Karpas-422 (cell line): ENCODE data around the gene DPP10. TPM values are rescaled to one million over a fixed set of nuclear protein-coding genes. Genes with fewer than 3 reads are reported as not detected.

ENCODE experiments used
- DNase-seq: peaks from one replicate; pipeline ENCODE4 v3.0.0-alpha.2; 2015
- H2AFZ ChIP-seq: fragments of 200-600 bp; sonication (generic); 2 replicates; pipeline ENCODE4 v1.6.1; 2014; ENCODE audit warnings: antibody characterized with exemption, low read length, mixed read lengths
- H3K27ac ChIP-seq: fragments of 200-600 bp; sonication (generic); 2 replicates; pipeline ENCODE4 v1.5.1; 2014; ENCODE audit warnings: mild to moderate bottlenecking, low read length, moderate library complexity
- H3K27me3 ChIP-seq: fragments of 200-600 bp; sonication (generic); 2 replicates; pipeline ENCODE4 v1.6.1; 2014; ENCODE audit warnings: low read length, mixed read lengths
- H3K36me3 ChIP-seq: fragments of 200-600 bp; sonication (generic); 2 replicates; pipeline ENCODE4 v1.6.1; 2014; ENCODE audit warnings: low read length, mixed read lengths; ENCODE audit not compliant: insufficient read depth
- H3K4me1 ChIP-seq: fragments of 200-600 bp; sonication (generic); 2 replicates; pipeline ENCODE4 v1.6.1; 2014; ENCODE audit warnings: mild to moderate bottlenecking, low read length, mixed read lengths
- H3K4me2 ChIP-seq: fragments of 200-600 bp; sonication (generic); 2 replicates; pipeline ENCODE4 v1.6.1; 2014; ENCODE audit warnings: low read length, low read depth, mild to moderate bottlenecking; ENCODE audit not compliant: poor library complexity, severe bottlenecking
- H3K4me3 ChIP-seq: fragments of 200-600 bp; sonication (generic); 2 replicates; pipeline ENCODE4 v1.5.1; 2014; ENCODE audit warnings: mild to moderate bottlenecking, antibody characterized with exemption, low read length, mixed read lengths
- H3K79me2 ChIP-seq: fragments of 200-600 bp; sonication (generic); 2 replicates; pipeline ENCODE4 v1.6.1; 2014; ENCODE audit warnings: mild to moderate bottlenecking, low read length, mixed read lengths
- H3K9ac ChIP-seq: fragments of 200-600 bp; sonication (generic); 2 replicates; pipeline ENCODE4 v1.6.0; 2014; ENCODE audit warnings: low read length
- H3K9me2 ChIP-seq: fragments of 200-600 bp; sonication (generic), shearing (Covaris generic); replicated peaks from 2 replicates; pipeline ENCODE4 v1.6.0; 2014; ENCODE audit warnings: mild to moderate bottlenecking, low read length, moderate library complexity; ENCODE audit not compliant: insufficient read depth
- H3K9me3 ChIP-seq: fragments of 300-700, 200-600 bp; sonication (generic); 2 replicates; pipeline ENCODE4 v1.6.1; 2014; ENCODE audit warnings: low read length, mixed read lengths
- H4K20me1 ChIP-seq: fragments of 200-600 bp; sonication (generic); 2 replicates; pipeline ENCODE4 v1.6.1; 2014; ENCODE audit warnings: mild to moderate bottlenecking, antibody characterized with exemption, low read length, low read depth; ENCODE audit not compliant: insufficient read depth
- total RNA-seq: library from RNA; depleted of rRNA; stranded (reverse); fragments of >200 nt; shearing (Covaris generic); gene quantifications from 2 replicates; pipeline ENCODE4 v1.2.3, GENCODE V29; 2014; ENCODE audit warnings: low replicate concordance

Gene DPP10
- total RNA-seq, 1 experiment from 2014 or later, result not detected

DNA sequence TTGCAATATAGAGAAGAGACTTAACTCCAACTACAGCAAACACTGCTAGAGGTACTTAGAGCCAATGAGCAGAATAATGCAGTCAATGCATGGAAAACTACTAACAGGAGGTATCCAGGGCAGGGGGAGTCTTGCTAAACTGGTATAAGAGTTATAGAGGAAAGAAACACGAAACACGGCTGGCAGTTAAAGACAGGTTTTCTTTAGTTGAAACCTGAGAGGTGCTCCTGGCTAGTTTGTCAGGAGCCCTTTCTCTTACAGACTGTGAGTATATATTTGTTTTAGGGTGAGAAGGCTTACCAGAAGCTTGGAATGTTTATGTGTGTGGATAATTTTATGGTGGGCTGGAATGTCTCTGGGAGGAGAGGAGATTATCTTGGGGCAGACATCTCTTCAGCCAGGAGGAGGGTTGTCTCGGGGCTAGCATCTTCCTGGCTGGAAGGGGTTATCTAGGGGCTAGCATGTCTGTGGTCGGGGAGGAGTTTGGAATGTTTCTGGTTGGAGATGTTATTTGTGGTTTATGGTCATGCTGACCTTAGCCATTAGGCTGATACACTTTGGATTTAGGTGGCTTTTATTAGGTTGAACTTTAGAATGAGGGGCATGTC is 1048.8 kb downstream of the DPP10 start:
- Histone ChIP-seq H3K27me3 (no peaks in the 10 kb centered on the region), H3K9ac (no peak overlapping the region), H3K27ac (no peak overlapping the region), H4K20me1 (no peaks in the 10 kb centered on the region), H3K4me3 (no peak overlapping the region), H3K4me1 (no peaks in the 10 kb centered on the region), H3K79me2 (no peaks in the 10 kb centered on the region), H3K9me2 (no peaks in the 10 kb centered on the region), H3K9me3 (no peaks in the 10 kb centered on the region), H3K4me2 (no peak overlapping the region), H2AFZ (no peak overlapping the region), H3K36me3 (no peaks in the 10 kb centered on the region)
- DNase-seq, result no peak

DNA sequence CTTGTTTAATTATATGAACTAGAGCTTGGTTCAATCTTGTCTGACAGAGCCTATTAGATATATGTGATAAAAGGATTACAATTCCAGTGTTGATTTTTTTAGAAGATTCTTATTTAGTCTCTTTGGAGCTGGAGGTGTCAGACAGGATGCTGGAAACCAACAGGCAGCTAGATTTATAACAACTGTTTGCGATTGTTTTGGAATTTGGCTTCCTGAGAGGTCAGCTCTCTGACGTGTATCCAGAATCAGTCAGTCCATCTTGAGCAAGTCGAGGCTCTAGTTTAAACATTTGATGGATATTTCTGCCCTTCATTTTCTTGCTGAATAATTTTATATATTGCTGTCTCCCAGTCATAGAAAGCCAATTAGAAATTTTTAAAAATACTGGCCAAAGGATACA is 1062.9 kb downstream of the DPP10 start:
- Histone ChIP-seq H3K9me2 (no peaks in the 10 kb centered on the region), H3K9me3 (peaks cover 13% of the 10 kb centered on the region), H3K27me3 (no peaks in the 10 kb centered on the region), H2AFZ (no peak overlapping the region), H3K27ac (no peak overlapping the region), H3K4me1 (no peaks in the 10 kb centered on the region), H3K36me3 (no peaks in the 10 kb centered on the region), H3K9ac (no peak overlapping the region), H3K4me3 (no peak overlapping the region), H3K79me2 (no peaks in the 10 kb centered on the region), H3K4me2 (no peak overlapping the region), H4K20me1 (no peaks in the 10 kb centered on the region)
- no peak for DNase-seq

DNA sequence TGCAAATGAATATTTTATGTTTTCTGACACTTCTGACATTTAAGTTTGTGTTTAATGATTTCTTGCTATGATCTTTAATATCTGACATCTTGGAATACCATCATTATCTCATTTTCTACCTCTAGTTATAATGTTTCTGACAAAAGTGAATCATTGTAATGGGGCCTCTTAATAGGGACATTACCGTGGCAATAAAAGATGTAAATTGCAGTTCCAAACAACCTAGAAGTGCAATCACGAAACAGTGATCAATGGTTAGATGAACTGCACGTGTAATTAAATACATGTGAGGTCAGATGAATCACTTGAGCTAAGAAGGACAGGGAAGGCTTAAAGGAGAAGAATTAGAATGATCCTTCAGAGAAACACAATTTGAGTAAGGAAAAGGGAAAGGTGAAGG is 1078.3 kb downstream of the DPP10 start:
- no peaks in the 10 kb centered on the region for H3K4me1 ChIP-seq
- H3K9ac ChIP-seq, result no peak overlapping the region
- no peaks in the 10 kb centered on the region for H3K27me3 ChIP-seq
- no peaks in the 10 kb centered on the region for H3K9me2 ChIP-seq
- no peaks in the 10 kb centered on the region for H3K79me2 ChIP-seq
- no peaks in the 10 kb centered on the region for H4K20me1 ChIP-seq
- no peak overlapping the region for H3K4me3 ChIP-seq
- H3K27ac ChIP-seq, result no peak overlapping the region
- H2AFZ ChIP-seq, result no peak overlapping the region
- no peaks in the 10 kb centered on the region for H3K36me3 ChIP-seq
- peaks cover 23% of the 10 kb centered on the region for H3K9me3 ChIP-seq
- DNase-seq, result no peak
- no peak overlapping the region for H3K4me2 ChIP-seq

DNA sequence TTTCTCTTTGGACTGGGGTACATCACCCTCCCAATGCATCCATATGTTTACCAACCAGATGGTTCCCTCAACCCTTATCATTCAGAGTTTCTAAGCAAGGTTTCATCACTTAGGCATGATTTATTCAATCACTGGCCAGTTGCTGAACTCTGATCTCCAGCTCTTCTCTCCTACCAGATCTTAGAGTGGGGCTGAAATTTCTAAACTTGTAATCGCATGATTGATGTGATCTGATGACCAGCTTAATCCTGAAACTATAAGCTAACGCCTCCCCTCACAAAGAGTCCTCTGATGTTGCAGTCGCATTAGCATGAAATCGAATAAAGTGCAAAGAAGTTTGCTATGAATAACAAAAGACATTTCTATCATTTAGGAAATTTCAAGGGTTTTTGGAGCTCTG is 1082.0 kb downstream of the DPP10 start:
- Histone ChIP-seq H3K9me2 (no peaks in the 10 kb centered on the region), H3K9me3 (peaks cover 30% of the 10 kb centered on the region), H3K4me3 (no peak overlapping the region), H3K4me1 (no peaks in the 10 kb centered on the region), H3K36me3 (no peaks in the 10 kb centered on the region; the same call in 1 of the 2 replicates), H3K9ac (no peak overlapping the region), H3K27ac (no peak overlapping the region), H3K79me2 (no peaks in the 10 kb centered on the region), H4K20me1 (no peaks in the 10 kb centered on the region), H3K4me2 (no peak overlapping the region), H3K27me3 (no peaks in the 10 kb centered on the region), H2AFZ (no peak overlapping the region)
- no peak for DNase-seq

DNA sequence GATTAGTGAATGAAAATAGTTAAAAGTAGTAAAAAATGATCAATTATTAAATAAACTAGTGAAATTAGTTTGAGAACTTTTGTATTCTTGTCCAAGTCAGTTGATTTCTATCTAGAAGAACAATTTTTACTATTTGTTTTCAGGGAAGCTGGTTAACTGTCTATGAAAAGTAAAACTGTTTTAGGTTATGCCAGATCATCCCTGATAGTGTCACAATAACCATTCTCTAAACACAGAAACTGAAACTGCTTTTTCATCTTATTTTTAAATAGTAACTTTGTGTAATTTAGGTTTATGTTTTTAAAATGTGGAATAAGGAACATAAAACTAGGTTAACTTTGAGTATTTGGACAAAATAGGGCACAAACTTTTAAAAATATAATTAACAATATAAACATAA is 1087.2 kb downstream of the DPP10 start:
- no peak overlapping the region for H3K4me2 ChIP-seq
- H3K4me1 ChIP-seq, result no peaks in the 10 kb centered on the region
- H3K9me3 ChIP-seq, result peaks cover 24% of the 10 kb centered on the region
- no peak overlapping the region for H3K4me3 ChIP-seq
- no peaks in the 10 kb centered on the region for H3K9me2 ChIP-seq
- no peaks in the 10 kb centered on the region; the same call in 1 of the 2 replicates for H3K36me3 ChIP-seq
- no peak overlapping the region for H3K9ac ChIP-seq
- no peaks in the 10 kb centered on the region for H3K27me3 ChIP-seq
- H3K79me2 ChIP-seq, result no peaks in the 10 kb centered on the region
- no peak for DNase-seq
- H3K27ac ChIP-seq, result no peak overlapping the region
- no peak overlapping the region for H2AFZ ChIP-seq
- H4K20me1 ChIP-seq, result no peaks in the 10 kb centered on the region

DNA sequence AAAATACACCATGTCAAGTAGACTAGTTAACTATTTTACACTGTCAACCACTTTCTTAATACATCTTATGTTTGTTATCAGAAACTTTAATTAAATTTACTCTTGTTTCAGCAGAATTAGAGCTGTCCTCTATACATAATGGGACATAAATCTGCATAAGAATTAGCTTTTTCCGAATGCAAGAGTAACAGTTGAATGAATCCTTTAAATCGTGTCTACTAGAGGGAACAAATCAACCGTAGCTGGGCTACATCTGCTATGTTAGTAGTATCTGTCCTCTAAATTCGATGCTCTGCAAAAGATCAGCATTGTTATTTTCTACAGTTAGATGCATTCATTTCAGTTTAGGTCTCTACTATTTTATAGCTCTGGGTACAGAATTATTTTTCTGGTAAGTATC is 1090.6 kb downstream of the DPP10 start:
- Histone ChIP-seq H3K79me2 (no peaks in the 10 kb centered on the region), H3K27ac (no peak overlapping the region), H3K27me3 (no peaks in the 10 kb centered on the region), H3K4me2 (no peak overlapping the region), H3K9me2 (no peaks in the 10 kb centered on the region), H3K4me1 (no peaks in the 10 kb centered on the region), H3K9ac (no peak overlapping the region), H3K9me3 (peaks cover 6% of the 10 kb centered on the region; the same call in 1 of the 2 replicates), H2AFZ (no peak overlapping the region), H3K36me3 (no peaks in the 10 kb centered on the region), H4K20me1 (no peaks in the 10 kb centered on the region), H3K4me3 (no peak overlapping the region)
- DNase-seq, result no peak

DNA sequence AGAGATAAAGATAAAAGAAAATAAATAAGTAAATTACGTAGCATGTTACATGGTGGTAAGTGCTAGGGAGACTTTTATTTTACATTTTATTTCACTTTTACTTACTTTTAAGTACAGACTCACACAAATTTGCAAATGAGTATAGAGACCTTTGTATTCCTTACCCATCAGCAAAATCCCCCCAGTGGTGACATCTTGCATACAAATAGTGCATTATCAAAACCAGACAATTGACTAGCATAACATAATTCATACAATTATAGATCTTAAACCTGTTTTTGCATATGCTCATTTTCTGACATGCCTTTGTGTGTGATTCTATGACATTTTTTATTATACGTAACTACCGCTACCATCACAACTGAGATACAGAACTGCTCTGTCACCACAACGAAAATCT is 1099.4 kb downstream of the DPP10 start:
- H3K9ac ChIP-seq, result no peak overlapping the region
- no peak overlapping the region for H3K4me2 ChIP-seq
- no peaks in the 10 kb centered on the region for H3K79me2 ChIP-seq
- H3K27ac ChIP-seq, result no peak overlapping the region
- H4K20me1 ChIP-seq, result no peaks in the 10 kb centered on the region
- H3K4me3 ChIP-seq, result no peak overlapping the region
- H3K9me3 ChIP-seq, result peaks cover 15% of the 10 kb centered on the region
- H3K27me3 ChIP-seq, result no peaks in the 10 kb centered on the region
- no peaks in the 10 kb centered on the region for H3K9me2 ChIP-seq
- DNase-seq, result no peak
- no peaks in the 10 kb centered on the region for H3K4me1 ChIP-seq
- H2AFZ ChIP-seq, result no peak overlapping the region
- H3K36me3 ChIP-seq, result no peaks in the 10 kb centered on the region

DNA sequence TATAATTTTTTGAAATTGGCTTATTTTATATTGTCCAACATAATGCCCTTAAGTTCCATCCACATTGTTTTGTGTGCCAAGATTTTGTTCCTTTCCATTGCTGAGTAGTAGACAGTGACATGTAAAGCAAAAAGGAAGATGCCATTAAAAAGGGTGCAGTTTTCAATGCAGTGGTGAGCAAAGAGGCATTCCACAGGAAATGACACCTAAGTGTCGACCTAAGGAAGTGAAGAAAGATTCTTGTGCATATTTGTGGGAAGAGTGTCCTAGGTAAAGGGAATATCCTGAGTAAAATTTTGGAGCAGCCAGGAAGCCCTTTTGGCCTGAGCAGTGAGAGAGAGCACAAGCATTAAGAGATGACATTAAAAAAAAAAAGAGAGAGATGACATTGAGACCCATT is 1099.9 kb downstream of the DPP10 start:
- H3K9me2 ChIP-seq, result no peaks in the 10 kb centered on the region
- H3K79me2 ChIP-seq, result no peaks in the 10 kb centered on the region
- H3K4me3 ChIP-seq, result no peak overlapping the region
- H4K20me1 ChIP-seq, result no peaks in the 10 kb centered on the region
- H3K4me2 ChIP-seq, result no peak overlapping the region
- no peak for DNase-seq
- H3K9me3 ChIP-seq, result peaks cover 15% of the 10 kb centered on the region
- no peak overlapping the region for H3K27ac ChIP-seq
- H3K36me3 ChIP-seq, result no peaks in the 10 kb centered on the region
- no peaks in the 10 kb centered on the region for H3K27me3 ChIP-seq
- no peaks in the 10 kb centered on the region for H3K4me1 ChIP-seq
- H2AFZ ChIP-seq, result no peak overlapping the region
- H3K9ac ChIP-seq, result no peak overlapping the region

DNA sequence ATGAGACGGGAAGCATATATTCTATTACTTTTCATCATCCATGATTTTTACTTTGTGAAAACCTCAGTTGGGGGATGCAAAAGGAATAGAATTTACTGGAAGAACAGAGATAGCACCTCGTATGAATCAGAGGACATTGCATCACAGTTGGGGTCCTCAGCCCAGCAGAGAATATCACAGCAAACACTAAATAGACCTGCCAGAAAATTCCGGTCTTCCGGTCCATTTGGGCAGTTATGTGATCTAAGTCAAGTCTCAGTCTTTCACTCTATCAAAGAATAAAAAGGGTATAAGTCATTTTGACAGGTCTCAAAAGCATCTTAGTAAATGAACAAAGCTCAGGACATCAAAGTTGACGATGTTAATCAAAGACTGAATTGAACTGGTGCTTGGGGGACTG is 1100.6 kb downstream of the DPP10 start:
- H3K4me1 ChIP-seq, result no peaks in the 10 kb centered on the region
- no peaks in the 10 kb centered on the region for H3K9me2 ChIP-seq
- H3K9me3 ChIP-seq, result peaks cover 17% of the 10 kb centered on the region
- no peak overlapping the region for H2AFZ ChIP-seq
- DNase-seq, result no peak
- no peaks in the 10 kb centered on the region for H3K27me3 ChIP-seq
- H3K9ac ChIP-seq, result no peak overlapping the region
- H3K36me3 ChIP-seq, result no peaks in the 10 kb centered on the region
- no peak overlapping the region for H3K4me2 ChIP-seq
- no peak overlapping the region for H3K4me3 ChIP-seq
- no peak overlapping the region for H3K27ac ChIP-seq
- H3K79me2 ChIP-seq, result no peaks in the 10 kb centered on the region
- no peaks in the 10 kb centered on the region for H4K20me1 ChIP-seq
